Peyer's patch (tissue), 4 donors: ENCODE results near the gene CLCA1. TPM values are rescaled to one million over a fixed set of nuclear protein-coding genes. Genes with fewer than 3 reads are reported as not detected.

Source experiments
- DNase-seq, 3 donors: peaks; one replicate each; pipeline ENCODE4 v3.0.0-alpha.2; 2017 to 2019
- H3K27ac ChIP-seq, 4 donors: fragments of 200-600 bp; sonication (generic); one replicate each; pipeline ENCODE4 v1.5.1; 2016 to 2019
- H3K27me3 ChIP-seq, 2 donors: fragments of 200-600 bp; sonication (generic); one replicate each; pipeline ENCODE4 v1.5.1; 2019
- H3K36me3 ChIP-seq, 3 donors: fragments of 200-600 bp; sonication (generic); one replicate each; pipeline ENCODE4 v1.5.1; 2016 to 2019
- H3K4me1 ChIP-seq, 4 donors: fragments of 200-600 bp; sonication (generic); one replicate each; pipeline ENCODE4 v1.5.1; 2016 to 2019
- H3K4me3 ChIP-seq, 4 donors: fragments of 200-600 bp; sonication (generic); 1 replicate in 3 of 4; 2 replicates in 1 of 4; pipeline ENCODE4 v1.5.1; 2016 to 2019; ENCODE audit warnings: mild to moderate bottlenecking in 1 of 4
- H3K9me3 ChIP-seq, 4 donors: fragments of 200-600 bp; sonication (generic); one replicate each; pipeline ENCODE4 v1.5.1; 2016 to 2019; ENCODE audit warnings: mild to moderate bottlenecking in 1 of 4
- POLR2A ChIP-seq, 2 donors: fragments of 450-650 bp; IDR thresholded peaks; one replicate each; pipeline ENCODE4 v1.5.1; 2017; ENCODE audit warnings: antibody characterized with exemption in 2 of 2, mild to moderate bottlenecking in 2 of 2, moderate library complexity in 2 of 2
- total RNA-seq, 4 donors: library from RNA; depleted of rRNA; stranded (reverse); fragments of >200 nt; gene quantifications; one replicate each; pipeline ENCODE4 v1.1.0, GENCODE V29; 2016
- TF ChIP-seq, protein P1 (sequence below), 6 experiments: fragments of 450-650 bp in 4 of 6; fragments of 200-600 bp in 2 of 6; sonication (generic) in 1 of 6; IDR thresholded peaks; one replicate each; pipeline ENCODE4 v1.5.1; 2017 to 2019; ENCODE audit warnings: antibody characterized with exemption in 6 of 6, mild to moderate bottlenecking in 3 of 6, moderate library complexity in 1 of 6

Gene CLCA1
- total RNA-seq, 4 donors from 2014 or later, result 87.5 to 841 (median 195) TPM

DNA sequence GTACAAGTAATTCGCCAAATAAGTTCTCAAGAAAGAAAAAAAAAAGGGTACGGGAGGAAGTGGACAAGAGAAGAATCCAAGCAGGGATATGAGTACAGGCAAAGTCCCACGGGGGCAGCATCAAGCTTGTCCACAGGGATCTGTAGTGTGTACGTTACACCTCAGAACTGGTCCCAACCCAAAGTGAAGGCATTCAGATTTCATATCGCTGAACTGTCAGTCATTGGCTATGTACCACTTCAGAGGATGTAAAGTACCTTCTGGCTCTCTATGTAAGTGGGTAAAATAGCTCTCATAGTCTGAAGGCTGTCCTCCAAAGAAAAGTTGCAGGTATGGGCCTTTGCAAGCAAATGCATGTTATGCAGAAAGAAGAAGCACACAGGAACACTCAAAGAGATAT is 70.0 kb downstream of the CLCA1 start:
- TF ChIP-seq, protein P1, sequence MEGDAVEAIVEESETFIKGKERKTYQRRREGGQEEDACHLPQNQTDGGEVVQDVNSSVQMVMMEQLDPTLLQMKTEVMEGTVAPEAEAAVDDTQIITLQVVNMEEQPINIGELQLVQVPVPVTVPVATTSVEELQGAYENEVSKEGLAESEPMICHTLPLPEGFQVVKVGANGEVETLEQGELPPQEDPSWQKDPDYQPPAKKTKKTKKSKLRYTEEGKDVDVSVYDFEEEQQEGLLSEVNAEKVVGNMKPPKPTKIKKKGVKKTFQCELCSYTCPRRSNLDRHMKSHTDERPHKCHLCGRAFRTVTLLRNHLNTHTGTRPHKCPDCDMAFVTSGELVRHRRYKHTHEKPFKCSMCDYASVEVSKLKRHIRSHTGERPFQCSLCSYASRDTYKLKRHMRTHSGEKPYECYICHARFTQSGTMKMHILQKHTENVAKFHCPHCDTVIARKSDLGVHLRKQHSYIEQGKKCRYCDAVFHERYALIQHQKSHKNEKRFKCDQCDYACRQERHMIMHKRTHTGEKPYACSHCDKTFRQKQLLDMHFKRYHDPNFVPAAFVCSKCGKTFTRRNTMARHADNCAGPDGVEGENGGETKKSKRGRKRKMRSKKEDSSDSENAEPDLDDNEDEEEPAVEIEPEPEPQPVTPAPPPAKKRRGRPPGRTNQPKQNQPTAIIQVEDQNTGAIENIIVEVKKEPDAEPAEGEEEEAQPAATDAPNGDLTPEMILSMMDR (IDR thresholded peaks at IDR 0.05), result no peak
- TF ChIP-seq POLR2A (IDR thresholded peaks at IDR 0.05), result no peak
- DNase-seq, result no peak
- H3K27me3 ChIP-seq, result no peaks in the 10 kb centered on the region
- H3K27ac ChIP-seq, result no peak overlapping the region
- H3K4me3 ChIP-seq, result no peak overlapping the region
- no peaks in the 10 kb centered on the region for H3K9me3 ChIP-seq
- no peaks in the 10 kb centered on the region for H3K4me1 ChIP-seq
- no peaks in the 10 kb centered on the region for H3K36me3 ChIP-seq

DNA sequence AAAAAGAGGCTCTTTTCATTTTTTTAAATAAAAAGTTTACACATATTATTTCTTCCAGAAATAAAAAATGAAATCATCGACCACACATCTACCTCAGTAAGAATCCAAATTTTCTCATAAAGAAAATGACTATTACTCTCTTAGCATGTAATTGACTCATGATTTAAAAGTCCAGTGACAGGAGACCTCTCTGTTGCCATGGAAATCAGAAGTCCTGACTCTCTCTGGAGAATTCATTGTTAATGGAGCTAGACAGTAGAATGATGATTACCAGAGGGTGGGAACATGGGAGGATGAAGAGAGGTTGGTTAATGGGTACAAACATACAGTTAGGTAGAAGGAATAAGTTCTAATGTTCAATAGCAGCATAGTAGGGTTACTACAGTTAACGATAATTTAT is 73.1 kb downstream of the CLCA1 start:
- Histone ChIP-seq H3K36me3 (no peaks in the 10 kb centered on the region), H3K4me3 (no peak overlapping the region), H3K27me3 (no peaks in the 10 kb centered on the region), H3K27ac (no peak overlapping the region), H3K4me1 (no peaks in the 10 kb centered on the region), H3K9me3 (no peaks in the 10 kb centered on the region)
- DNase-seq, result no peak
- TF ChIP-seq POLR2A (IDR thresholded peaks at IDR 0.05), result no peak
- TF ChIP-seq, protein P1 (IDR thresholded peaks at IDR 0.05), result no peak

DNA sequence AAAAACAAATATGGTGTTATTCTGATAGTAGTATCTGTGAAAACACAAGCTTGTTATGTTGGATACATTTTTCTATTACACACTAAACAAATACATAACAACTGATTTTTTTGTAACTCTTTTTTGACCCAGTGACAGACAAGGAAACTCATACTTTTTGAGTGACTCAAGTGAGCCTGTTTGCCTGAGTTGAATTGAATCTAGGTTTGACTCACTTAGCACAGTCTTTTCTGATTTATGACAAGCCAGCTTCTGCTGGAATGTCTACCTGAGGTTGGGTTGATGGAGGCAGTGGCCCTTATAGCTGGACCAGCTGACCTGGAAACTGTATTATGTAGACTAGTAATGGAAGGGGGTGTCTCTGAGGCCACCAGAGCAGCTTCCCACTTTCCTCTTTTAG is 73.9 kb downstream of the CLCA1 start:
- Histone ChIP-seq H3K27ac (no peak overlapping the region), H3K4me1 (no peaks in the 10 kb centered on the region), H3K9me3 (no peaks in the 10 kb centered on the region), H3K4me3 (no peak overlapping the region), H3K36me3 (no peaks in the 10 kb centered on the region), H3K27me3 (no peaks in the 10 kb centered on the region)
- TF ChIP-seq, protein P1 (IDR thresholded peaks at IDR 0.05), result no peak
- TF ChIP-seq POLR2A (IDR thresholded peaks at IDR 0.05), result no peak
- DNase-seq, result no peak

DNA sequence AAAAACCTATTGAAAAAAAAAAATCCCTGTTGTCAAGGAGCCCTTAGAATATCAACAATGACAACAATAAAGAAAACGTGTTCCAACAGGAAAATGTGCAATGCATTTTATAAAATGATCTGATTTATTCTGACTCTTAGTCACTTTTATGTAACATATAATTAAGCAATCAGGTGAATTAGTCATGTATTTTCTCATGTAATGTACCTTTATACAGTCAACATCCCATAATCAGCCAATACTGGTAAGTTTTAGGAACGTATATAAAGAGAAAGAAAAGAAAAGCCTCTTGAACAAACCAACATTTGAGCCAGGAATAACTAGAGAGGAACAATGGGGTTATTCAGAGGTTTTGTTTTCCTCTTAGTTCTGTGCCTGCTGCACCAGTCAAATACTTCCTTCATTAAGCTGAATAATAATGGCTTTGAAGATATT is 78.1 kb downstream of the CLCA1 start, which contains the start of gene CLCA4:
TSS of gene CLCA4 (plus strand) at position 292 of the 435 bp plus-strand sequence. CDS start at position 334, 42 bp downstream.
- H3K4me1 ChIP-seq, result peaks cover 0 to 9% (median 0%) of the 10 kb centered on the region in 4 donors
- TF ChIP-seq, protein P1 (IDR thresholded peaks at IDR 0.05), result no peak
- no peak for TF ChIP-seq POLR2A (IDR thresholded peaks at IDR 0.05)
- no peaks in the 10 kb centered on the region for H3K9me3 ChIP-seq
- DNase-seq, result no peak
- peak within 1 kb of the TSS in 1 of 4 donors; percentile 3 for H3K4me3 ChIP-seq
- H3K36me3 ChIP-seq, result no peaks in the 10 kb centered on the region
- H3K27me3 ChIP-seq, result no peaks in the 10 kb centered on the region
- no peak within 1 kb of the TSS for H3K27ac ChIP-seq

DNA sequence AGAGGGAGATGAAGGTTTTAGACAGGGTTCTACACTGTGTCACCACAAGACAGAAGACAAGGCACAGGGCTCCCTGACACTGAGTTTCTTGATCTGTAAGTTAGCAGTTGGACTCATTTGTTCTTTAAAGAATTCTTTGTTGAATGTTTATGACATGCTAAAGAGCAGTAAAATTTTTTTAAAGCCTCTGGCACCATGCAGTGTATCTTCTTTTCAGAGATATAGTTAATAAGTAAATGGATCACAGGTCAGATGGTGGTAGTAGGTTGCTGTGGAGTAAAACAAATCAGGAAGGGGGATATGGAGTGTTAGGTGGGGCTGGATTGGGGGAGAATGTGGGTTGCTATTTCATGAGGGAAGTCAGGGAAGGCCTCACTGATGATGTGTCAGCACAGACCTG is 80.1 kb downstream of the CLCA1 start:
- TF ChIP-seq POLR2A (IDR thresholded peaks at IDR 0.05), result no peak
- TF ChIP-seq, protein P1 (IDR thresholded peaks at IDR 0.05), result no peak
- peak overlapping the region in 2 of 4 donors; percentile 15 to 33 for H3K27ac ChIP-seq

More for the DNA sequence above, 80.1 kb downstream of the CLCA1 start:
- H3K4me1 ChIP-seq, result peaks cover 0 to 9% (median 0%) of the 10 kb centered on the region in 4 donors
- no peaks in the 10 kb centered on the region for H3K27me3 ChIP-seq
- peak overlapping the region in 1 of 4 donors; percentile 1 for H3K4me3 ChIP-seq
- no peaks in the 10 kb centered on the region for H3K36me3 ChIP-seq
- H3K9me3 ChIP-seq, result no peaks in the 10 kb centered on the region
- DNase-seq, result no peak

Other genes starting within 250 kb of the CLCA1 start
- 100 to 1,000 TPM in 1 of 4 donors, 10 to 100 TPM in 3; 29.8 to 225 (median 46.5) TPM for gene ODF2L, start 72.6 kb upstream of the CLCA1 start, total RNA-seq
- 1 to 10 TPM in 2 of 4 donors, not detected in 2; 1.2 to 5.0 TPM for gene CLCA2, start 44.8 kb upstream of the CLCA1 start, total RNA-seq
- gene CLCA4, start 78.2 kb downstream of the CLCA1 start, total RNA-seq, result 100 to 1,000 TPM in 1 of 4 donors, 10 to 100 TPM in 2, not detected in 1; 10.3 to 113 (median 14.1) TPM
- 10 to 100 TPM; 42.2 to 62.7 (median 45.9) TPM for gene SH3GLB1, start 235.6 kb downstream of the CLCA1 start, total RNA-seq